GM10248 (cell line): Measurements from ENCODE around the gene C1QTNF8.

Experiments used
- CTCF ChIA-PET: fragments of 300-600 bp; sonication (Branson Sonifier 250); formaldehyde crosslinking; extraction: SDS; loops from one replicate; lab custom pipeline; 2021; ENCODE audit warnings: antibody characterized with exemption; lab: Yijun Ruan, JAX
- POLR2A ChIA-PET: fragments of 350-650 bp; sonication (Branson Sonifier 250); formaldehyde crosslinking; extraction: SDS; loops from one replicate; lab custom pipeline; 2020; ENCODE audit warnings: antibody characterized with exemption; lab: Yijun Ruan, JAX
- DNase-seq: peaks from one replicate; pipeline ENCODE4 v3.0.0; 2012; ENCODE audit errors: extremely low spot score
- TF ChIP-seq, protein P1 (sequence below): IDR thresholded peaks from 2 replicates; pipeline ENCODE4 v1.5.1; 2012; ENCODE audit warnings: mild to moderate bottlenecking, low read depth; ENCODE audit errors: extremely low read depth, missing control alignments, control extremely low read depth

Gene C1QTNF8

DNA sequence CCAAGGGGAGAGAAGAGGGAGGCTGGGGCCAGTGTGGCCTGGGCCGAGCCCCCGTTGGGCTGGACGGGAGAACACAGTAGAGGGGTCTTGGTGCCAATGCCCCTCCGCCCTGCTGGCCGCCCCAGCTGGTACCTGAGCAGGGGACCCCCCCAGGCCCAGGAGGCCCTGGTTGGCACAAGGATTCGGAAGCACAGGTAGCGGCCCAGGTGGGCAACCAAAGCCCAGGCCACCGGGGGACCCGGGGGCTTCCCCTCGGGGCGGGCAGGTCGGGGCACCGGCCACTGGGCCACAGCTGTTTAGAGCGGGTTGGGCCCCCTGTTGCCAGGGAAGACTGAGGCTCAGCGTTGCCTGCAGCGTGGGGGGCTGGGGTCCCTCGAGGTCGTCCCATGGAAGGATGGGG is 28.2 kb upstream of the C1QTNF8 start:
- ChIA-PET POLR2A (no interaction called here), CTCF (no interaction called here)
- TF ChIP-seq, protein P1, sequence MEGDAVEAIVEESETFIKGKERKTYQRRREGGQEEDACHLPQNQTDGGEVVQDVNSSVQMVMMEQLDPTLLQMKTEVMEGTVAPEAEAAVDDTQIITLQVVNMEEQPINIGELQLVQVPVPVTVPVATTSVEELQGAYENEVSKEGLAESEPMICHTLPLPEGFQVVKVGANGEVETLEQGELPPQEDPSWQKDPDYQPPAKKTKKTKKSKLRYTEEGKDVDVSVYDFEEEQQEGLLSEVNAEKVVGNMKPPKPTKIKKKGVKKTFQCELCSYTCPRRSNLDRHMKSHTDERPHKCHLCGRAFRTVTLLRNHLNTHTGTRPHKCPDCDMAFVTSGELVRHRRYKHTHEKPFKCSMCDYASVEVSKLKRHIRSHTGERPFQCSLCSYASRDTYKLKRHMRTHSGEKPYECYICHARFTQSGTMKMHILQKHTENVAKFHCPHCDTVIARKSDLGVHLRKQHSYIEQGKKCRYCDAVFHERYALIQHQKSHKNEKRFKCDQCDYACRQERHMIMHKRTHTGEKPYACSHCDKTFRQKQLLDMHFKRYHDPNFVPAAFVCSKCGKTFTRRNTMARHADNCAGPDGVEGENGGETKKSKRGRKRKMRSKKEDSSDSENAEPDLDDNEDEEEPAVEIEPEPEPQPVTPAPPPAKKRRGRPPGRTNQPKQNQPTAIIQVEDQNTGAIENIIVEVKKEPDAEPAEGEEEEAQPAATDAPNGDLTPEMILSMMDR: no peak
- DNase-seq: no peak

DNA sequence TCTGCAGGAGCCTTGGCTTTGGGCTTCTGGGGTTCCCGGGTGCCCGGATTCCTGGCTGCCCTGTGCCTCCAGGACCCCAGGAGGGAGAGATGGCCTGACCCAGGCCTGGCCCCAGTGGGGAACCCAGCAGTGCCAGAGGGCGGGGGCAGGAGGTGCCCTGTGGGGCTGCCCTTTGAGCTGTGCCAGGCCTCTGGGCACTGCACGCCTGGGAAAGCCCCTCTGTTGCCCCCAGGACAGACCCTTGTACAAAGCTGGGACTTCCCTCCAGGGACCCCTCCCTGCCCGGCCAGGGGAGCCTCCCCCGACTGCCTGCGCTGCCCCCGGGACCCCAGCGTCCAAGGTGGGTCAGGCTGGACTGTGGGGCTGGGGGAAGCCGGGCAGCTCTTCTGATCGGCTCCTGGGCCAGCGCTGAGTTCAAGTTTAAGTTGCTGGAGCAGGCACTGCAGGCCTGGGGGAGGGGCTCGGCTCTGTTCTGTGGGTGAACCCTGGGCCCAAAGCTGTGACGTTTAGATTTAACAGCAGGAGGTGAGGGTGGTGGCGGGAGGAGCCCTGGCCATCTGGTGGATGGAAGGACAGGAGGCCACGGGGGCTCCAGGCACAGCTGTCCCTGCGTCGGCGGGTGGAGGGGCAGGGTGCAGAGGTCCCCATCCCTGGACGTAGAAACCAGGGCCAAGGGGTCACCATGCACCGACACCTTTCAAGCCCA is 27.6 kb upstream of the C1QTNF8 start:
- CTCF ChIA-PET: no interaction called here
- POLR2A ChIA-PET: no interaction called here
- no peak for DNase-seq
- TF ChIP-seq, protein P1: no peak

DNA sequence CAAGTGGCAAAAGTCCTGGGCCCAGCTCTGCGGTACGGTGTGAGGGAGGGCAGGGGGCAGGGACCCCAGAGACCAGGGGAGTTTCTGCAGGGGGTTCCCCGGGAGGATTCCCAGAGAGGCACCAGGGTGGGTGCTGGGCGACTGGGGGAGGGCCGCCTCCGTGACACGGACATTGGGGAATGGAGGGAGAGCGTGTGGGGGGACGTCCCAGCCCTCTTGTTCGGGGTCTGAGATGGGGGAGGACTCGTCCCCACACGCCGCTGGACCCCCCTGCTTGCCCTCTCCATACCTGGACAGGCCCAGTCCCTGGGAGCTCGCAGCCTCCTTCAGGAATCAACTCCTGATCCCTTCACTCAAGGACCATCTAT is 26.3 kb upstream of the C1QTNF8 start:
- ChIA-PET CTCF (interaction anchor here (0.7 kb wide), 1 partner anchor 19 kb away, joined by 4 read pairs; no protein-coding TSS in a partner anchor), POLR2A (interaction anchor here (0.5 kb wide), 1 partner anchor 315 kb away, joined by 5 read pairs; no protein-coding TSS in a partner anchor)
- TF ChIP-seq, protein P1: no peak
- no peak for DNase-seq

DNA sequence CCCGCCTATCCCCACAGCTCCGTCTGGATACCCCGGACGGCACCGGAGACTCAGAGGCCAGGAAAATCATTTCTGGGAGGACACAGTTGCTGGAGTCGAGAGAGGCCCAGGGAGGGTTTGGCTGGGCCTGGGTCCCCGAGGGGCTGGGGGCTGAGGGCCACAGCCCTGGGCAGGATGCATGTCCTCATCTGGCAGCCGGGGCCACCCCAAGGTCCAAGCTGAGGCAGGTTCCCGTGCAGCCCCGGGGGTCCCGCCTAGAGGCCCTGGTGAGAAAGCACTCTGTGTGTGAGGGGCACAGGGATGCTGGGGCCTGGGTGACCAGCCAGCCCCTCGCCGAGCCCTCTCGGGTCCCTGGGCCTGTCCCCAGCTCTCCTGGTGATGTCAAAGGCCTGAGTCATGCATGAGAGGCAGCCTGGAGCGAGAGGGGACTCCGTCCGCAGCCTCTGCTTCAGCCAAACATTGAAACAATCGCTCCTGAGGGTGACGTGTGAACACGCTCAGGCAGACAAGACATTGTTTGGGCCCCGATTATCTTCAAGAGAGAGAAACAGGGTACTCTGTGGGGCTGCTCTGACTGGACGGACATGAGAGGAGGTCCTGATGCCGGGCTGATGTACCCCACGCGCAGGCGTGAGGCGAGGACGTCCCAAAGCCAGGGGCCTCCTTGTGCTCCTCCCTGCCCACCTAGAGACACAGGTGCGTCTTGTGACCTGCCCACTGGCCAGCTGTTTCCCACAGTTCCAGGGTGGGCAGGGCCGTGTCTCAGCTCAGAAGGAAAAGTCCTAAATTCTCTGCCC is 25.8 kb upstream of the C1QTNF8 start:
- TF ChIP-seq, protein P1: no peak
- DNase-seq: no peak
- POLR2A ChIA-PET: no interaction called here
- CTCF ChIA-PET: interaction anchor here (0.7 kb wide), 1 partner anchor 18 kb away, joined by 4 read pairs; no protein-coding TSS in a partner anchor

DNA sequence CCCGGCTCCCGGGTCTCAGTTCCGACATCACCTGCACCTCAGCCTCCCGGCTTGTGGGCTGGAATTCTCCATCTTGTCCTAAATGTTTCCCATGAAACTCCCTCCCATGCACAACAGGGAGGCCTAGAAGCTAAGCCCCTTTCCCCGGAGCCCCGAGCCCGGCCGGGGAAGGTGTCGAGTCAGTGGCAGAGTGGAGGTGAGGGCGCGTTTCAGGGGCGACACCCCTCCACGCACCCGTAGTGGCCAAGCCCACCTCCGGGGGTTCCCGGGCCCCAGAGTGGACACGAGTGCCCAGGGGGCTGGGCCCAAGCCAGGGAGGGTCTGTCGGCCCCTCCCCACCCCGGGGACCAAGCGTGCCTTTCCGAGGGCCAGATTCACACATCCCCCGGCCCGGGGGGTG is 25.0 kb upstream of the C1QTNF8 start:
- TF ChIP-seq, protein P1: no peak
- POLR2A ChIA-PET: no interaction called here
- CTCF ChIA-PET: no interaction called here
- DNase-seq: no peak

DNA sequence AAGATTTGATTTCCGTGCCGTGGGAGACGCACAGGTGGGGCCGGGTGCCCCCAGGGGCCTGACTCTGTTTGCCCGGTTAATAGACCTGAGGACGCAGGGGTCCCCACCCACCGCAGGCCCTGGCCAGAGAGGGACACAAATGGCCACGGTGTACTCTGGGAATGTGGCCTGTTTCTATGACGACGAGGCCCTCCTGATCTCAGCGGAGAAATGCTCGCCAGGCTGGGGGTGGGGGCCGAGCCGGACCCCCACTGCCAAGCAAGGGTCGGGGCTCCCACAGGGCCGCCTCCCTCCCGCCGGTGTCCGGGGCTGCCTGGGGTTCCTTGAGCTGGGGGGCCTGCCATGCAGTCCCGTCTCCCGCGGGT is 24.5 kb upstream of the C1QTNF8 start:
- no peak for DNase-seq
- POLR2A ChIA-PET: no interaction called here
- TF ChIP-seq, protein P1: no peak
- CTCF ChIA-PET: no interaction called here
